HG03378 (cell line): ENCODE measurements around the gene MYZAP.

Source experiments
- ATAC-seq: cut with Tn5 transposase; IDR thresholded peaks from one replicate; pipeline ENCODE4 v1.9.1; 2021; ENCODE audit warnings: mild to moderate bottlenecking, moderate library complexity; ENCODE audit not compliant: unreplicated experiment

The MYZAP gene, protein sequence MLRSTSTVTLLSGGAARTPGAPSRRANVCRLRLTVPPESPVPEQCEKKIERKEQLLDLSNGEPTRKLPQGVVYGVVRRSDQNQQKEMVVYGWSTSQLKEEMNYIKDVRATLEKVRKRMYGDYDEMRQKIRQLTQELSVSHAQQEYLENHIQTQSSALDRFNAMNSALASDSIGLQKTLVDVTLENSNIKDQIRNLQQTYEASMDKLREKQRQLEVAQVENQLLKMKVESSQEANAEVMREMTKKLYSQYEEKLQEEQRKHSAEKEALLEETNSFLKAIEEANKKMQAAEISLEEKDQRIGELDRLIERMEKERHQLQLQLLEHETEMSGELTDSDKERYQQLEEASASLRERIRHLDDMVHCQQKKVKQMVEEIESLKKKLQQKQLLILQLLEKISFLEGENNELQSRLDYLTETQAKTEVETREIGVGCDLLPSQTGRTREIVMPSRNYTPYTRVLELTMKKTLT

DNA sequence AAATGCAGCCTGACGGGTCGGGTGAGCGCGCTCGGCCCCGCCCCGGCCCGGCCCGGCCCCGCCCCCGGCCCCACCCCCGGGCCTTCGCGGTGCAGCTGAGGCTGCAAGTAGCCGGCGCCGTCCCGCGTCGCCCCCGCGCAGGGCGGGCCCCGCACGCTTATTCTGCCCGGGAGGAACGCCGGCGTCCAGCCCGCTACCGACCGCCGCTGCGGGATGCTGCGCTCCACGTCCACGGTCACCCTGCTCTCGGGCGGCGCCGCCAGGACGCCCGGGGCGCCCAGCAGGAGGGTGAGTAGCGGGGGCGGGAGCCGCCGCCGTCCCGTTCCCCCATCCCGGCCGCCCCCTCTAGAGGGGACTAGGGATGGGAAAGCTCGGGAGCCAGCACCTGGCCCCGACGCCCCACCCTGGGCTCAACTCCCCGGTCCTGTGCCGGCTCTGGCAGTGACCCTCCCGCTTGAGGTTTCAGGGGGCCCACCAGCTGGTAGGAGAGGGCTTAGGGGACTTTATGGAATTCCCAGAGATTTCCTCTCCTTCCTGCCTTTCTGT is at the start of gene MYZAP:
Gene MYZAP, plus strand, starts transcription at position 83 of the 546 bp plus-strand sequence. Its CDS starts 131 bp downstream, at position 214.
- no peak for ATAC-seq

DNA sequence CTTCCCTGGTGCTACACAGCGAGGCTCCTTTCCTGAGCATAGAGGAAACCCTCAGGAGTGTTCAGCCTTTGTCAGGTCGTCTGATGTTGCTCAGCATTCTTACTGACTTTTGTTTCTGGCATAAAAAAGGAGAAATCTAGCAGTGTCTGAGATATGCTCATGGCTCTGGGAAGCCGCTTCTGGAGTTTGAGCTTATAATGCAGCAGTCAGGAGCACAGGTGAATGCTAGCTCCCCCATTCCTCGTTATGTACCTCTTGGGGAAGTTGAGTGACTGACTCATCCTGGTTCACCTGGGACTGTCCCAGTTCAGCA is 49.2 kb upstream of the MYZAP start:
- no peak for ATAC-seq

GRCh38 chr15:57544848-57545480 is 46.7 kb upstream of the MYZAP start:
- ATAC-seq: no peak

GRCh38 chr15:57545995-57546394 is 45.7 kb upstream of the MYZAP start:
- no peak for ATAC-seq

GRCh38 chr15:57547243-57547755 is 44.4 kb upstream of the MYZAP start:
- ATAC-seq: no peak

- no peak for ATAC-seq
Observed at GRCh38 chr15:57548351-57548750, 43.4 kb upstream of the MYZAP start.

- ATAC-seq: no peak
Observed at GRCh38 chr15:57548835-57549234, 42.9 kb upstream of the MYZAP start.

GRCh38 chr15:57549935-57550334 is 41.8 kb upstream of the MYZAP start:
- no peak for ATAC-seq

GRCh38 chr15:57550640-57551039 is 41.1 kb upstream of the MYZAP start:
- no peak for ATAC-seq

DNA sequence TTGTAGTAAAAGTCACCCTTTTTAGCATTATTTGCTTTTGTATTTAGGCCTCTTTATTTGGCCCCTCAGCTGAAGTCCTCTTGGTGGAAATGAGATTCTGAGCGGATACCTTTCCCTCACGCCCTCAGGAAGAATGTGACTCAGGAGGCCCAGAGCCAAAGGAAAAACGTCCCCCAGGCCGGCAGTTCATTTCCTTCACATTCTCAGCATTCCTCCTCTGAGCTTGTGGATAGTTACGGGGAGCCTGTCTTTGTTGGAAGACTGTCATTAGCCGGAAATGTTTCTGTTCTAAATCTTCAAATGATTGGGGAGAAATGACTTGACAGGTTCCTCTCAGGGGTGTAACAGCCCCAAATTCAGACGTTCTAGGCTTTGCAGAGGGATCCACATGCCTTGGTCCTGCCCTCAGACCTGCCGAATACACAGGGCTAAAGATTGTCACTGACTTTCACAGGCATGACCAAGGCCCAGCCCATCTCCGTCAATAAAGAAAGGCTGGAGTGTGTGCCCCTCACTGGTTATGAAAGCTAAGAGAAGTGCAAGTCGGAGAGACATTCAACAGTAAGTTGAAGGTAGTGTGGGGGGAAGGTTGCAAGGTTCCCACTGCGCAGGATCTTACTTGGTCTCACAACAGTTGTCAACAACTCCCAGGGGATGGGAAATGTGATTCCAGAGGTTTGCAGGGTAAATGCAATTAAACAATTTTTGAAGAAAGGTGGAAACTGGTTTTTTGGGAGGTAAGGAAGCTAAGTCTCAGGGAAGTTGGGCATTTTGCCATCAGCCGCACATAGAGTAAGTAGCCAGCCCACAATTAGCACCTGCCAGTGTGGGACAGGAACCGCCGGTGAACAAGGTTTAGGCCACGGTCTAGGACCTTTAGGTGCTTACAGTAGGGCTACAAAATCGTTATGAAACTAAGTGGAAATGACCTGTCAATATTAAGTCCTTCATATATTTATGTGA is 39.7 kb upstream of the MYZAP start:
- no peak for ATAC-seq

DNA sequence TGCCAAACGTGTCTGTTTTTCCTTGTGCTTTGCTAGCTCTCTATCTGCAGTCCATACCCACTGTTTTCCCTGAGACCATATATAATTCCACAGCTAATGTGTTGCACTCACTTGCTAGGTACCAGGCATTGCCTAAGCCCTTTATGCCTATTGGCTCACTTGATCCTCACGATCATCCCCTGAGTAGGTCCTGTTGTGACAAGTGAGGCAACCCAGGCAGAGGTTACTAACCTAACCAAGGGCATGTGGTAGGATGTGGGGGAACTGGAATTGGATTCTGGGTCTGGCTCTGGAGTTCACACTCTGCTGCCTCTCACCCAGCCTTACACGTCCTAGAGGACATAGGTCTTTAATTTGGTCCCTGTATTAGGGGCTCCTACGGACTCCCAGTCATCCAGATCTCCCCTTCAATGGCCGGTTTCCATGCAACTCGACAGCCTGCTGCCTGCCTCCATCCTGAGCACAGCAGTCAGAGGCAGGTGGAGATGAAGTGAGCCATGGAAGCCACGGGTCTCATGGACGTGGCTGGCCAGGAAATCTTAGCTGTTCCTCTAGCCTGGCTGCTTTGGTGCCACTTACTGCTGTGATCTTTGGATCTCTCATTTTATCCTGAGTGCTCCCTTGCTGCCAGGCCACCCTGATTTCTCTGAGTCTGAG is 38.9 kb upstream of the MYZAP start:
- no peak for ATAC-seq

GRCh38 chr15:57553526-57553925 is 38.2 kb upstream of the MYZAP start:
- ATAC-seq: no peak

DNA sequence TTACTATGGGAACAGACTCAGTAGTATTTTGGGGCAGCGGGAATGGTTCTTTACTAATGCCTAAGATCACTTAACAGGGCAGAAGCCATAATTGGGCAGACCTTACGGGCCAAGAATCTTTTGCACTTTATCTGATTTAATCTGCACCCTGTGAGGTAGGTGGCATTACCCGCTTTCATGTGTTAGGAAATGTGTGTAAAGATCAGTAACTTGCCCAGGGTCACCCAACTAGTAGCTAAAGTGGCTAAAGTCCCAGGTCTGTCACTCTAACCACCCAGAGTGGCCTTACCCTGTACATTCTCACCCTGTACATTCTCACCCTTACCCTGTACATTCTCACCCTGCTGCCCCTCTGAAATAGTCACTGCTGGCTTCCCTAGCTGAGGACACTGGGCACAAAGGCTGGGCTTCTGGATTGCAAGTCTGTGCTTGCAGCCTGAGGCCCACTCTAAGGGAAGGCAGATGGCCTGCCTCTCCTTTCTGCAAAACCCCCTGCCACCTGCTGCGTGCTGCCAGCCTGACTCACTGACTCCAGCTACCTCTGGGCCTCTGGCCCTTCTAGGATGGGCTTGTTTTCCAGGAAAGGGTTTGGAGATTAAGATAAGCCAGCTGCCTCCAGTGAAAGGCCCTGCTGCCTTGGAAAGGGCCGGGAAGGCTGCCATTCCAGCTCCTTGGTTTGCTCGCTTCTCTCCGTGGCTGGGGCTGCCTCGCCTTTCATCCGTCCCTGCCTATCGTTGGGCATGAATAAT is 37.5 kb upstream of the MYZAP start:
- no peak for ATAC-seq

- ATAC-seq: no peak
Observed at GRCh38 chr15:57554812-57555179, 36.9 kb upstream of the MYZAP start.

- ATAC-seq: no peak
Observed at GRCh38 chr15:57555270-57555669, 36.4 kb upstream of the MYZAP start.

GRCh38 chr15:57556040-57556439 is 35.7 kb upstream of the MYZAP start:
- ATAC-seq: no peak

- no peak for ATAC-seq
Observed at GRCh38 chr15:57557267-57557666, 34.4 kb upstream of the MYZAP start.

DNA sequence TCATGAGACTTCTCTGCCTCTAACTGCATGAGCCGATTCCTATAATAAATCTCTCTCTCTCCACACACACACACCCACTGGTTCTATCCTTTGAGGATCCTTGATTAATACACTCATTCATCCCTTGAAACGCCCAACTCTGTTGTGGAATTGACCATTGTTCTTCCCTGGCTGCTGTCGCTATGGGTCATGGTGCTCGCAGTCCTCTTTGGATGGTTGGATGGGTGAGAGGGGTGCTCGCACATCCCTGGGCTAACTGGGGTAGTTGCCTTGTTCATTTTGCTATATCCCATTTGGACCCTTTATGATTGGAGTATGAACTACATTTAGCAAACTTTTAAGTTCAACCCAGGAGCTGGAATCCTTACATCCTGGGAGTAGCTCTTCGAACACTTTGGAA is 33.9 kb upstream of the MYZAP start:
- no peak for ATAC-seq

GRCh38 chr15:57559875-57560274 is 31.8 kb upstream of the MYZAP start:
- no peak for ATAC-seq
